Trophoblast cell (in vitro differentiated cells and primary cell): ENCODE measurements around the gene USF2.

Experiments
- DNase-seq, 2 donors: peaks; one replicate each; pipeline ENCODE4 v3.0.0-alpha.2; 2016
- H2AFZ ChIP-seq: 2 replicates; pipeline ENCODE4 v1.6.1; 2013; ENCODE audit warnings: low read length, moderate library complexity, mild to moderate bottlenecking; ENCODE audit not compliant: insufficient read depth, poor library complexity
- H2AK5ac ChIP-seq: 2 replicates; pipeline ENCODE4 v1.6.1; 2013; ENCODE audit warnings: mild to moderate bottlenecking, low read length
- H2BK120ac ChIP-seq: 2 replicates; pipeline ENCODE4 v1.6.1; 2013; ENCODE audit warnings: low read length, mild to moderate bottlenecking, moderate library complexity; ENCODE audit not compliant: insufficient read depth, poor library complexity
- H2BK12ac ChIP-seq: 2 replicates; pipeline ENCODE4 v1.6.1; 2013; ENCODE audit warnings: mild to moderate bottlenecking, low read length, moderate library complexity
- H2BK5ac ChIP-seq: 2 replicates; pipeline ENCODE4 v1.6.1; 2013; ENCODE audit warnings: low read length, low read depth, moderate library complexity, mild to moderate bottlenecking; ENCODE audit not compliant: poor library complexity
- H3K14ac ChIP-seq: 2 replicates; pipeline ENCODE4 v1.6.1; 2013; ENCODE audit warnings: mild to moderate bottlenecking, low read length
- H3K18ac ChIP-seq: 2 replicates; pipeline ENCODE4 v1.6.1; 2013; ENCODE audit warnings: mild to moderate bottlenecking, low read length
- H3K23ac ChIP-seq: 2 replicates; pipeline ENCODE4 v1.6.1; 2013; ENCODE audit warnings: low read length
- H3K27ac ChIP-seq: 2 replicates; pipeline ENCODE4 v1.5.1; 2013; ENCODE audit warnings: low read depth, mild to moderate bottlenecking, inconsistent platforms, low read length, moderate library complexity
- H3K27me3 ChIP-seq: 2 replicates; pipeline ENCODE4 v1.6.1; 2013; ENCODE audit warnings: inconsistent platforms, mild to moderate bottlenecking, low read length, moderate library complexity; ENCODE audit not compliant: insufficient read depth
- H3K36me3 ChIP-seq, 2 experiments: 1 replicate in 1 of 2; 2 replicates in 1 of 2; pipeline ENCODE4 v1.6.1; 2013; ENCODE audit warnings: low read length in 2 of 2, mild to moderate bottlenecking in 2 of 2, moderate library complexity in 1 of 2; ENCODE audit not compliant: insufficient read depth in 2 of 2, control insufficient read depth in 1 of 2
- H3K4ac ChIP-seq: 2 replicates; pipeline ENCODE4 v1.6.1; 2013; ENCODE audit warnings: low read depth, mild to moderate bottlenecking, low read length, moderate library complexity
- H3K4me1 ChIP-seq, 2 experiments: 1 replicate in 1 of 2; 2 replicates in 1 of 2; pipeline ENCODE4 v1.6.1; 2013; ENCODE audit warnings: low read length in 2 of 2, mild to moderate bottlenecking in 2 of 2, moderate library complexity in 1 of 2; ENCODE audit not compliant: insufficient read depth in 2 of 2, control insufficient read depth in 1 of 2
- H3K4me2 ChIP-seq: 2 replicates; pipeline ENCODE4 v1.6.1; 2013; ENCODE audit warnings: inconsistent platforms, mild to moderate bottlenecking, low read length, moderate library complexity
- H3K4me3 ChIP-seq: 2 replicates; pipeline ENCODE4 v1.5.1; 2013; ENCODE audit warnings: mild to moderate bottlenecking, low read depth, low read length, inconsistent platforms
- H3K79me1 ChIP-seq: one replicate; pipeline ENCODE4 v1.6.1; 2013; ENCODE audit warnings: low read length
- H3K79me2 ChIP-seq: 2 replicates; pipeline ENCODE4 v1.6.1; 2013; ENCODE audit warnings: low read length, mild to moderate bottlenecking; ENCODE audit not compliant: control insufficient read depth, insufficient read depth, poor library complexity
- H3K9ac ChIP-seq: 2 replicates; pipeline ENCODE4 v1.6.1; 2013; ENCODE audit warnings: mild to moderate bottlenecking, low read length
- H3K9me3 ChIP-seq: 2 replicates; pipeline ENCODE4 v1.6.1; 2013; ENCODE audit warnings: low read depth, mild to moderate bottlenecking, control low read depth, inconsistent platforms, low read length; ENCODE audit not compliant: insufficient read depth
- H4K12ac ChIP-seq: 2 replicates; pipeline ENCODE4 v1.6.1; 2013; ENCODE audit warnings: low read depth, mild to moderate bottlenecking, low read length, moderate library complexity
- H4K8ac ChIP-seq: 2 replicates; pipeline ENCODE4 v1.6.1; 2013; ENCODE audit warnings: low read depth, mild to moderate bottlenecking, low read length, moderate library complexity
- H4K91ac ChIP-seq: one replicate; pipeline ENCODE4 v1.6.1; 2013; ENCODE audit warnings: low read depth, mild to moderate bottlenecking, low read length, moderate library complexity
- WGBS: extraction: QIAGEN DNeasy Blood & Tissue Kit; methylation state at CpG from one replicate; pipeline ENCODE4 v1.1.7; 2013; ENCODE audit warnings: missing lambda C conversion rate; ENCODE audit not compliant: insufficient read length, insufficient coverage; ENCODE audit errors: extremely low coverage; 5-methylcytosine and 5-hydroxymethylcytosine counted together

The USF2 gene

DNA sequence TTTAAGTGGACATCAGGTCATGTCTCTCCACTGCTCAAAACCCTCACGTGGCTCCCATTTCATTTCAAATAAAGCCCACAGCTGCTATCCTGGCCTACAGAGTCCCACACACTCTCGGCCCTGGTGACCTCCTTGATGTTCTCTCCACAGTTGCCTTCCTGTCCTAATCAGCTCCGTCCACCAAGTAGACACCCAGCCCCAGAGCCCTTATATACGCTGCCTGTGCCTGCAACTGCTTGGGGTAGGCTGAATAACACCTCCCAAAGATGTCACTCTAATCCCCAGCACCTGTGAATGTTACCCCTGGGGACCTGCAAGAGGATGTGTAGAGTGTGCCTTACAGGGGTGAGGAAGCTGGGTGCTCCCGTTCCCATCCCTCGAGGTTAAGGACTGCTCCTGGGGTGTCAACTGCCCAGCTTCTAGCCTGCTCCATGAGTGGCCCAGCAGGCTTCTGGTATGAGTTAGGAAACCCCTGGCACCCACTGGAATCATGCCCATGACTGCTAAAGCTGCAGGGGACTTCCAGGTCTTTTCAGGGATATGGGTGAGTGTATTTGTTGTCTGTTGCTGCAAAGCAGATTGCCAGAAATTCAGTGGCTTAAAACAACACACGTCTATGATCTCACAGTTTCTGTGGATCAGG lies 46.3 kb upstream of the USF2 start:
- Histone ChIP-seq H3K4me2 (no peak overlapping the region), H2BK120ac (no peak overlapping the region), H3K14ac (no peak overlapping the region), H3K9ac (no peak overlapping the region), H3K27ac (no peak overlapping the region), H3K4me1 (no peaks in the 10 kb centered on the region), H3K4me3 (no peak overlapping the region), H3K79me1 (no peaks in the 10 kb centered on the region), H2BK12ac (no peak overlapping the region), H3K23ac (no peak overlapping the region), H3K36me3 (no peaks in the 10 kb centered on the region), H3K9me3 (peaks cover 10% of the 10 kb centered on the region), H2AFZ (no peak overlapping the region), H3K27me3 (no peaks in the 10 kb centered on the region), H3K4ac (no peak overlapping the region), H3K79me2 (no peaks in the 10 kb centered on the region), H2AK5ac (no peak overlapping the region), H3K18ac (no peak overlapping the region), H4K91ac (no peak overlapping the region), H2BK5ac (no peak overlapping the region), H4K12ac (no peak overlapping the region), H4K8ac (no peak overlapping the region)
- no peak for DNase-seq
- WGBS = no CpG with 5 or more reads among the region's 7 CpGs

DNA sequence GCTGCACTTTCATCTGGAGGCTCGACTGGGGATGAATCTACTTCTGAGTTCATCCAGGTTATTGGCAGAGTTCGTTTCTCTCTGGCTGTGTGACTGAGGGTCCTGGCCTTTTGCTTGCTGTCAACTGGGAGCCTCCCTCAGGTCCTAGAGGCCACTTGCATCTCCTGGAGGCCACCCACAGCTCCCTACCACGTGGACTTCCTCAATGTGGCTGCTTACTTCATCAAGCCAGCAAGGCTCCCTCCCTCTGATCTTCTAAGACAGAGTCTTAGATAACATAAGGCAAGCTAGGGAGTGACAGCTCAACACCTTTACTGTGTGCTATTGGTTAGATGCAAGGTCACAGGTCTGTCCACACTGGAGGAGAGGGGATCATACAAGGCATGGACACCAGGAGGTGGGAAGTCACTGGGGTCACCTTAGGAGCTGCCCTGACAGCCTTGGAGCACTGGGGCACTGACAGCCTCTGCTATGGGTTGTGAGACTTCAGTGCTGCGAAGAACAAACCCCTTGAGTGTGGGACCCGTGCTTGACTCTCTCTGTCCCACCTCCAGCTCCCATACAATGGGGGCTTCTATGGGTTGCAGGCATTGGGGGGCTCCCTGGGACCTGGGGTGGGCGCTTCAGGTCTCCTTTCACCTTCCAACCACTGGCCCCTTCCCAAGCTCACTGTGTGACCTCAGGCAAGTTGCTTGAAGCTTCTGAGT lies 45.5 kb upstream of the USF2 start:
- Histone ChIP-seq H3K9ac (no peak overlapping the region), H2AK5ac (no peak overlapping the region), H3K36me3 (no peaks in the 10 kb centered on the region), H2BK5ac (no peak overlapping the region), H3K4me1 (no peaks in the 10 kb centered on the region), H4K8ac (no peak overlapping the region), H2BK12ac (no peak overlapping the region), H3K9me3 (peaks cover 10% of the 10 kb centered on the region), H4K91ac (no peak overlapping the region), H2AFZ (no peak overlapping the region), H3K18ac (no peak overlapping the region), H3K4me3 (no peak overlapping the region), H3K27me3 (no peaks in the 10 kb centered on the region), H3K79me1 (no peaks in the 10 kb centered on the region), H3K79me2 (no peaks in the 10 kb centered on the region), H3K14ac (no peak overlapping the region), H3K4me2 (no peak overlapping the region), H3K27ac (no peak overlapping the region), H2BK120ac (no peak overlapping the region), H3K4ac (no peak overlapping the region), H4K12ac (no peak overlapping the region), H3K23ac (no peak overlapping the region)
- no CpG with 5 or more reads among the region's 6 CpGs for WGBS
- no peak for DNase-seq

DNA sequence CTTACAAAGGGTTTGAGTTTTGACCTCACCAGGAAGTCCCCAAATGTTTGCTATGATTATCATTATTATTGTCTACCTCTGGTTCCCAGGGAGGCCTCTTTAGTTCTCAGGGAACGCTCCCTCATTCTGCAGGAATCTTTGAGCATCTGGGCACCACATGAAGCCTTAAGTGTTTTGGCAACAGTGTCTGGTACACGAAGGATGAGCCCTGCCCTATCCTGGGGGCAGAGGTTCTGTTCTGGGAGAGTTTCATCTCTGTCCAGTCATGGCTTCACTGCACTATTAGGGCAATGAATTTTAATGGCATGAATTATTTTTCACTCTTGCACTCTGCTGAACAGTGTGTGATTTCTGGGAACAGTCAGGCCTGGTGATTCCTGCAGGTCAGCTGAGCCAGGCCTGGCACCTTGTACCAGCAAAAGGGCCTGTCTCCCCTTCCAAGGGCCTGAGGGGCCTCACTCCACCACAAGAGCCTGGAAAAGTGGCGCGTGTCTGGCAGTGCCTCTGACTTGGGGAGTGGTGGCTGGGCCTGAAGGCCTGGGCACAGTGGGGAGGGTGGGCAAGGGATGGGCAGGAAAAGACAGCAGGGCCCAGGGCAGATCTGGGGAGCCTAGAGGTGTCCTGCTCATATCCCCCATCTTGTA lies 44.8 kb upstream of the USF2 start:
- no peak overlapping the region for H2BK120ac ChIP-seq
- no peak overlapping the region for H2AK5ac ChIP-seq
- no peak for DNase-seq
- no peak overlapping the region for H4K8ac ChIP-seq
- no peak overlapping the region for H3K9ac ChIP-seq
- H3K36me3 ChIP-seq = no peaks in the 10 kb centered on the region
- no peak overlapping the region for H3K4me3 ChIP-seq
- no CpG with 5 or more reads among the region's 4 CpGs for WGBS
- no peak overlapping the region for H3K4ac ChIP-seq
- no peak overlapping the region for H2AFZ ChIP-seq
- H3K27me3 ChIP-seq = no peaks in the 10 kb centered on the region
- H3K79me2 ChIP-seq = no peaks in the 10 kb centered on the region
- no peak overlapping the region for H4K12ac ChIP-seq
- no peak overlapping the region for H2BK5ac ChIP-seq
- H3K79me1 ChIP-seq = no peaks in the 10 kb centered on the region
- no peak overlapping the region for H3K14ac ChIP-seq
- no peak overlapping the region for H3K4me2 ChIP-seq
- no peak overlapping the region for H3K18ac ChIP-seq
- peaks cover 12% of the 10 kb centered on the region for H3K9me3 ChIP-seq
- no peak overlapping the region for H4K91ac ChIP-seq
- H3K27ac ChIP-seq = no peak overlapping the region
- H3K4me1 ChIP-seq = no peaks in the 10 kb centered on the region
- H3K23ac ChIP-seq = no peak overlapping the region
- no peak overlapping the region for H2BK12ac ChIP-seq

DNA sequence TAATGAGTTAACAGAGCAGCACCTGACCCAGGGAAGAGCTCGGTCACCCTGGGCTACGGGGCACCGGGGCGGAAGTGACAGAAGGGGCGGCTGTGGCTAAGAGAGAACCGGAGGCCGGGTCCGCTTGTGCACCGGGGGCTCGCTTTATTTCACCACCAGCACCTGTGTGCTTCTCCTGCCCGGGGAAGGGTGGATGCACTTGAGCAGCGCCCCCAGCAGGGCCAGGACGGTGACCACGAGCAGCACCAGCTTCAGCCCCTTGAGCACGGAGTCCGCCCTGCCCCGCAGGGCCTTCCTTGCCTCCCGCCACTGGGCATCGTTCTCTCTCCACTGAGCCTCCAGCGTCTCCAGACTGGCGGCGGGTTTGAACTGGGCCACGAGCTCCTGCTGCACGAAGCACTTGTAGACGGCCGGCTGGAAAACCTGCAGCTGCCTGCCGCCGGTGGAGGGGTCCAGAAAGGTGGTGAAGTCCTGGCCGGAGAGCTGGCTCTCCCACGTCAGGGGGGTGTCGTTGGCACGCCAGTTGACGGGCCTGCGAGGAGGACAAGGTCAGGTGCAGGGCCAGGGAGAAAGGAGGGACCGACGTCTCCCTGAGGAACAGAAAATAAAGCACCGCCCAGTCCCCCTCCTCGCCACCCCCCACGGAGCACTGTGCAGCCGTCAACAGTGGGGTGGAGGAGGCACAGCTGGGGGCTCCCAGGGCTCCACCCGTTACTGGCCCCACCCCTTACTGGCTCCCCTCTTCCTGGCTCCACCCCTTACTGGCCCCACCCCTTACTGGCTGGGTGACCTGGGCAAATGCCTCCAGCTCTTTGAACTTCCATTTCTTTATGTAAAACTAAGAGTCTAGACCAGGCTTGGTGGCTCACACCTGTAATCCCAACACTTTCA lies 43.8 kb upstream of the USF2 start:
- peaks cover 12% of the 10 kb centered on the region for H3K9me3 ChIP-seq
- H3K18ac ChIP-seq = no peak overlapping the region
- no peak for DNase-seq
- H4K12ac ChIP-seq = no peak overlapping the region
- H3K36me3 ChIP-seq = no peaks in the 10 kb centered on the region
- H3K4me2 ChIP-seq = no peak overlapping the region
- no CpG with 5 or more reads among the region's 41 CpGs for WGBS
- H3K14ac ChIP-seq = no peak overlapping the region
- no peak overlapping the region for H3K4ac ChIP-seq
- H2AFZ ChIP-seq = no peak overlapping the region
- no peak overlapping the region for H2BK120ac ChIP-seq
- H4K91ac ChIP-seq = no peak overlapping the region
- no peaks in the 10 kb centered on the region for H3K79me1 ChIP-seq
- H2AK5ac ChIP-seq = no peak overlapping the region
- H4K8ac ChIP-seq = no peak overlapping the region
- no peaks in the 10 kb centered on the region for H3K79me2 ChIP-seq
- H3K23ac ChIP-seq = no peak overlapping the region
- no peak overlapping the region for H3K9ac ChIP-seq
- H3K27me3 ChIP-seq = no peaks in the 10 kb centered on the region
- H2BK12ac ChIP-seq = no peak overlapping the region
- no peak overlapping the region for H3K27ac ChIP-seq
- H3K4me1 ChIP-seq = no peaks in the 10 kb centered on the region
- no peak overlapping the region for H2BK5ac ChIP-seq
- H3K4me3 ChIP-seq = no peak overlapping the region
